Activated CD8-positive, alpha-beta memory T cell treated with anti-CD3 and anti-CD28 coated beads, Interleukin-2, amount 50 U/mL, for 48 hours (primary cell): ENCODE results near the gene MEGF6.

Source experiments
- DNase-seq: peaks from one replicate; pipeline ENCODE4 v3.0.0-alpha.2; 2020

Gene MEGF6

GRCh38 chr1:3479511-3480368, 131.6 kb downstream of the MEGF6 start:
- DNase-seq: no peak

- no peak for DNase-seq
These were observed 133.1 kb downstream of the MEGF6 start for GRCh38 chr1:3478187-3478586.

GRCh38 chr1:3477241-3477995, 133.9 kb downstream of the MEGF6 start:
- DNase-seq: no peak

GRCh38 chr1:3476666-3477065, 134.6 kb downstream of the MEGF6 start:
- DNase-seq: no peak

GRCh38 chr1:3475839-3476573, 135.3 kb downstream of the MEGF6 start:
- DNase-seq: no peak

- DNase-seq: no peak
These were observed 136.9 kb downstream of the MEGF6 start for GRCh38 chr1:3474421-3474820.

GRCh38 chr1:3474016-3474415, 137.3 kb downstream of the MEGF6 start:
- DNase-seq: no peak

GRCh38 chr1:3473381-3473844, 137.9 kb downstream of the MEGF6 start:
- no peak for DNase-seq

- no peak for DNase-seq
These were observed 138.4 kb downstream of the MEGF6 start for GRCh38 chr1:3472906-3473305.

GRCh38 chr1:3472088-3472850, 139.0 kb downstream of the MEGF6 start:
- DNase-seq: no peak

GRCh38 chr1:3471356-3472087, 139.8 kb downstream of the MEGF6 start:
- no peak for DNase-seq

GRCh38 chr1:3470650-3471355, 140.5 kb downstream of the MEGF6 start:
- no peak for DNase-seq

- no peak for DNase-seq
These were observed 141.3 kb downstream of the MEGF6 start for GRCh38 chr1:3469849-3470649.

GRCh38 chr1:3469104-3469848, 142.0 kb downstream of the MEGF6 start:
- no peak for DNase-seq

- no peak for DNase-seq
These were observed 142.8 kb downstream of the MEGF6 start for GRCh38 chr1:3468236-3469103.

GRCh38 chr1:3467096-3468036, 143.9 kb downstream of the MEGF6 start:
- DNase-seq: no peak

GRCh38 chr1:3466366-3467075, 144.8 kb downstream of the MEGF6 start:
- DNase-seq: no peak
